GM12874 (cell line): Measurements from ENCODE around the gene PLEKHO2.

Experiments used
- TF ChIP-seq, protein P1 (sequence below): IDR thresholded peaks from 2 replicates; pipeline ENCODE4 v1.5.1; 2011; ENCODE audit warnings: low read depth, mild to moderate bottlenecking, control low read depth, low read length, moderate library complexity; ENCODE audit not compliant: insufficient read depth

The PLEKHO2 gene

GRCh38 chr15:64865126-64865997 is 23.6 kb downstream of the PLEKHO2 start:
- TF ChIP-seq, protein P1, sequence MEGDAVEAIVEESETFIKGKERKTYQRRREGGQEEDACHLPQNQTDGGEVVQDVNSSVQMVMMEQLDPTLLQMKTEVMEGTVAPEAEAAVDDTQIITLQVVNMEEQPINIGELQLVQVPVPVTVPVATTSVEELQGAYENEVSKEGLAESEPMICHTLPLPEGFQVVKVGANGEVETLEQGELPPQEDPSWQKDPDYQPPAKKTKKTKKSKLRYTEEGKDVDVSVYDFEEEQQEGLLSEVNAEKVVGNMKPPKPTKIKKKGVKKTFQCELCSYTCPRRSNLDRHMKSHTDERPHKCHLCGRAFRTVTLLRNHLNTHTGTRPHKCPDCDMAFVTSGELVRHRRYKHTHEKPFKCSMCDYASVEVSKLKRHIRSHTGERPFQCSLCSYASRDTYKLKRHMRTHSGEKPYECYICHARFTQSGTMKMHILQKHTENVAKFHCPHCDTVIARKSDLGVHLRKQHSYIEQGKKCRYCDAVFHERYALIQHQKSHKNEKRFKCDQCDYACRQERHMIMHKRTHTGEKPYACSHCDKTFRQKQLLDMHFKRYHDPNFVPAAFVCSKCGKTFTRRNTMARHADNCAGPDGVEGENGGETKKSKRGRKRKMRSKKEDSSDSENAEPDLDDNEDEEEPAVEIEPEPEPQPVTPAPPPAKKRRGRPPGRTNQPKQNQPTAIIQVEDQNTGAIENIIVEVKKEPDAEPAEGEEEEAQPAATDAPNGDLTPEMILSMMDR, result no peak

DNA sequence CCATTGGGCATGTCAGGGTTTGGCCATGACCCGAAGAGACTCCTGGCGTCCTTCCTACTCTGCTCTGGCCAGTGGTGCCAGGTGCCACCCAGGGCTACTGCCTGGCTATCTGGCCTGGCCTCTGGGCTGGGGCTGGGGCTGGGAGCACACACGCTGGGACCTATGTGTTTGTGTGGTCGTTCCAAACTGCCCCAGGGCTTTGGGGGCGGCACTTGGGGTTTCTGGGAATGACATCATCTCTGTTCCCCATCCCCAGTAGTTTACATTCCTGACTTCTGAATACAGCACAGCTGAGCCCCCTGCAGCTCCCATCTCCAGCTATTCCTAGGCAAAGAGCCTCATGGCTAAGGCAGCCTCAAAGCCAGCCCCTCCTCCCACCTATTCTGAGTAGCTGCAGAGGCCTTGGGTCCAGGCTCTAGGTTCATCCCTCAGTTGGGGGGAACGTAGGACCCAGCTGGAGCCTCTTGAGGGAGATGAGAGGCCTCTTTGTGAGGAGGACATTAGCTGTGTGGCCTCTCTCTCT is 24.3 kb downstream of the PLEKHO2 start:
- TF ChIP-seq, protein P1, result no peak

- TF ChIP-seq, protein P1, result no peak
Measured at GRCh38 chr15:64869501-64869900, 27.8 kb downstream of the PLEKHO2 start.

- TF ChIP-seq, protein P1, result no peak
Measured at GRCh38 chr15:64870353-64870752, 28.6 kb downstream of the PLEKHO2 start.

GRCh38 chr15:64875641-64876223 is 34.0 kb downstream of the PLEKHO2 start:
- TF ChIP-seq, protein P1, result no peak

GRCh38 chr15:64877435-64877834 is 35.7 kb downstream of the PLEKHO2 start:
- TF ChIP-seq, protein P1, result no peak

- TF ChIP-seq, protein P1, result no peak
Measured at GRCh38 chr15:64878705-64879104, 37.0 kb downstream of the PLEKHO2 start.
